ENCODE measurements around the gene SFXN4. TPM values are rescaled to one million over a fixed set of nuclear protein-coding genes. Genes with fewer than 3 reads are reported as not detected.

The SFXN4 gene
- total RNA-seq, 1 experiment from 2014 or later = 72.9 TPM

- H3K36me3 ChIP-seq (ENCODE audit: insufficient read depth, low read length, poor library complexity, severe bottlenecking) = peaks cover 41% of the 10 kb centered on the region
- intact Hi-C loops (cut with micrococcal nuclease; ENCODE audit: unreplicated experiment) = no loop called here
- H3K27me3 ChIP-seq (replicated peaks; ENCODE audit: insufficient read depth, low read depth, low read length, poor library complexity) = no peaks in the 10 kb centered on the region
- POLR2A ChIA-PET (ENCODE audit: low non-redundant PET) = no interaction called here
- no peak for DNase-seq (ENCODE audit: low spot score)
- no TSS peak for BruUV-seq (replicated peaks)
- no peaks in the 10 kb centered on the region for H3K9me3 ChIP-seq (ENCODE audit: low read depth, low read length, poor library complexity, severe bottlenecking)
- H3K27ac ChIP-seq (ENCODE audit: low read depth, low read length, poor library complexity, severe bottlenecking) = no peak overlapping the region
- TF ChIP-seq CTCF (conservative IDR thresholded peaks at IDR 0.05; ENCODE audit: low read depth, low read length) (no peak), EZH2 (IDR thresholded peaks at IDR 0.05; ENCODE audit: borderline replicate concordance, low read depth, low read length, poor library complexity, severe bottlenecking) (no peak)
- no peaks in the 10 kb centered on the region for H3K4me1 ChIP-seq (ENCODE audit: insufficient read depth, low read length, poor library complexity, severe bottlenecking)
- no peak overlapping the region for H3K4me3 ChIP-seq (ENCODE audit: low read depth, low read length, poor library complexity, severe bottlenecking)
- CTCF ChIA-PET = no interaction called here
These were observed 39.6 kb downstream of the SFXN4 start for GRCh38 chr10:119125942-119126341.

- H3K36me3 ChIP-seq (ENCODE audit: insufficient read depth, low read length, poor library complexity, severe bottlenecking) = peaks cover 33% of the 10 kb centered on the region
- POLR2A ChIA-PET (ENCODE audit: low non-redundant PET) = no interaction called here
- CTCF ChIA-PET = no interaction called here
These were observed 44.6 kb downstream of the SFXN4 start for GRCh38 chr10:119120875-119121274.

GRCh38 chr10:119120413-119120867, 45.1 kb downstream of the SFXN4 start:
- intact Hi-C loops (cut with micrococcal nuclease; ENCODE audit: unreplicated experiment) = no loop called here
- ChIA-PET POLR2A (ENCODE audit: low non-redundant PET) (no interaction called here), CTCF (no interaction called here)
- H3K9me3 ChIP-seq (ENCODE audit: low read depth, low read length, poor library complexity, severe bottlenecking) = no peaks in the 10 kb centered on the region
- H3K27ac ChIP-seq (ENCODE audit: low read depth, low read length, poor library complexity, severe bottlenecking) = no peak overlapping the region
- DNase-seq (ENCODE audit: low spot score) = no peak
- TF ChIP-seq EZH2 (IDR thresholded peaks at IDR 0.05; ENCODE audit: borderline replicate concordance, low read depth, low read length, poor library complexity, severe bottlenecking) (no peak), CTCF (conservative IDR thresholded peaks at IDR 0.05; ENCODE audit: low read depth, low read length) (no peak)
- no peaks in the 10 kb centered on the region for H3K4me1 ChIP-seq (ENCODE audit: insufficient read depth, low read length, poor library complexity, severe bottlenecking)
- no TSS peak for BruUV-seq (replicated peaks)
- no peak overlapping the region for H3K4me3 ChIP-seq (ENCODE audit: low read depth, low read length, poor library complexity, severe bottlenecking)
- H3K27me3 ChIP-seq (replicated peaks; ENCODE audit: insufficient read depth, low read depth, low read length, poor library complexity) = no peaks in the 10 kb centered on the region
- H3K36me3 ChIP-seq (ENCODE audit: insufficient read depth, low read length, poor library complexity, severe bottlenecking) = peaks cover 31% of the 10 kb centered on the region

More at GRCh38 chr10:119120875-119121274, 44.6 kb downstream of the SFXN4 start:
- no peak overlapping the region for H3K27ac ChIP-seq (ENCODE audit: low read depth, low read length, poor library complexity, severe bottlenecking)
- intact Hi-C loops (cut with micrococcal nuclease; ENCODE audit: unreplicated experiment) = no loop called here
- no peaks in the 10 kb centered on the region for H3K4me1 ChIP-seq (ENCODE audit: insufficient read depth, low read length, poor library complexity, severe bottlenecking)
- H3K9me3 ChIP-seq (ENCODE audit: low read depth, low read length, poor library complexity, severe bottlenecking) = no peaks in the 10 kb centered on the region
- no peaks in the 10 kb centered on the region for H3K27me3 ChIP-seq (replicated peaks; ENCODE audit: insufficient read depth, low read depth, low read length, poor library complexity)
- no peak overlapping the region for H3K4me3 ChIP-seq (ENCODE audit: low read depth, low read length, poor library complexity, severe bottlenecking)
- no peak for DNase-seq (ENCODE audit: low spot score)
- BruUV-seq (replicated peaks) = no TSS peak
- no peak for TF ChIP-seq EZH2 (IDR thresholded peaks at IDR 0.05; ENCODE audit: borderline replicate concordance, low read depth, low read length, poor library complexity, severe bottlenecking)
- no peak for TF ChIP-seq CTCF (conservative IDR thresholded peaks at IDR 0.05; ENCODE audit: low read depth, low read length)
